ENCODE results near the gene STARD7. TPM values are rescaled to one million over a fixed set of nuclear protein-coding genes. Genes with fewer than 3 reads are reported as not detected.
"Not testable (repeated sequence)": the region's sequence is repeated elsewhere in the genome, so short reads cannot be mapped to it uniquely, and the experiment has no call there.

Gene STARD7, protein sequence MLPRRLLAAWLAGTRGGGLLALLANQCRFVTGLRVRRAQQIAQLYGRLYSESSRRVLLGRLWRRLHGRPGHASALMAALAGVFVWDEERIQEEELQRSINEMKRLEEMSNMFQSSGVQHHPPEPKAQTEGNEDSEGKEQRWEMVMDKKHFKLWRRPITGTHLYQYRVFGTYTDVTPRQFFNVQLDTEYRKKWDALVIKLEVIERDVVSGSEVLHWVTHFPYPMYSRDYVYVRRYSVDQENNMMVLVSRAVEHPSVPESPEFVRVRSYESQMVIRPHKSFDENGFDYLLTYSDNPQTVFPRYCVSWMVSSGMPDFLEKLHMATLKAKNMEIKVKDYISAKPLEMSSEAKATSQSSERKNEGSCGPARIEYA
- total RNA-seq (10 to 100 TPM; 50.4 to 88.5 (median 73.1) TPM), polyA plus RNA-seq (10 to 100 TPM; 39.6 to 74.6 (median 40.5) TPM)

GRCh38 chr2:96208143-96209010, at the start of gene STARD7:
TSS of gene STARD7 (minus strand) at chr2:96208827. CDS start at chr2:96208434, 393 bp downstream.
- H3K9me3 ChIP-seq, result no peaks in the 10 kb centered on the region
- H3K4me3 ChIP-seq, result peak within 1 kb of the TSS; percentile 60 to 99 (median 86)
- peak within 1 kb of the TSS; percentile 89 to 98 (median 94) for H3K27ac ChIP-seq
- 0% methylated on average over 100 of the region's 100 CpGs for WGBS, 2 donors
- H3K27me3 ChIP-seq, result no peaks in the 10 kb centered on the region
- no peaks in the 10 kb centered on the region for H3K36me3 ChIP-seq
- DNase-seq, result peak; percentile 99
- H3K4me1 ChIP-seq, result peaks cover 0 to 53% (median 51%) of the 10 kb centered on the region in 4 donors
- TF ChIP-seq POLR2AphosphoS5 (IDR thresholded peaks at IDR 0.05), result peak; percentile 93 to 98 (median 97)
- TF ChIP-seq CTCF (IDR thresholded peaks at IDR 0.05), result no peak
- peak in 1 of 2 donors; percentile 96 for TF ChIP-seq POLR2A (IDR thresholded peaks at IDR 0.05)
- intact Hi-C loops (cut with DNase I), result loop anchor here (2.0 to 5.0 kb wide), 2 partner anchors 58 to 329 kb away; partner anchors contain the start of genes ARID5A and CIAO1

- intact Hi-C loops (cut with DNase I); DNase-seq; H3K27me3 ChIP-seq; H3K9me3 ChIP-seq; H3K4me3 ChIP-seq: not testable (repeated sequence)
- peaks cover 11 to 50% (median 35%) of the 10 kb centered on the region in 4 donors for H3K36me3 ChIP-seq
- 94% methylated on average over 3 of the region's 3 CpGs for WGBS, 2 donors
- peak overlapping the region; percentile 76 to 83 (median 80) for H3K27ac ChIP-seq
- H3K4me1 ChIP-seq, result peaks cover 0 to 54% (median 48%) of the 10 kb centered on the region in 4 donors
Observed at GRCh38 chr2:96257744-96258143, 49.1 kb upstream of the STARD7 start.

GRCh38 chr2:96256611-96257113, 48.0 kb upstream of the STARD7 start:
- DNase-seq, result peak; percentile 50
- Histone ChIP-seq H3K27ac (peak overlapping the region in 3 of 4 donors; percentile 43 to 83 (median 79)), H3K9me3 (no peaks in the 10 kb centered on the region), H3K4me1 (peaks cover 0 to 51% (median 42%) of the 10 kb centered on the region in 4 donors), H3K36me3 (peaks cover 11 to 59% (median 37%) of the 10 kb centered on the region in 4 donors), H3K4me3 (no peak overlapping the region), H3K27me3 (no peaks in the 10 kb centered on the region)
- intact Hi-C loops (cut with DNase I), result no loop called here
- TF ChIP-seq POLR2AphosphoS5 (IDR thresholded peaks at IDR 0.05) (no peak), CTCF (IDR thresholded peaks at IDR 0.05) (no peak), POLR2A (IDR thresholded peaks at IDR 0.05) (no peak), EP300 (IDR thresholded peaks at IDR 0.05) (no peak)
- 48 to 86% methylated on average over 6 of the region's 6 CpGs for whole genome bisulfite sequencing, 2 donors

DNA sequence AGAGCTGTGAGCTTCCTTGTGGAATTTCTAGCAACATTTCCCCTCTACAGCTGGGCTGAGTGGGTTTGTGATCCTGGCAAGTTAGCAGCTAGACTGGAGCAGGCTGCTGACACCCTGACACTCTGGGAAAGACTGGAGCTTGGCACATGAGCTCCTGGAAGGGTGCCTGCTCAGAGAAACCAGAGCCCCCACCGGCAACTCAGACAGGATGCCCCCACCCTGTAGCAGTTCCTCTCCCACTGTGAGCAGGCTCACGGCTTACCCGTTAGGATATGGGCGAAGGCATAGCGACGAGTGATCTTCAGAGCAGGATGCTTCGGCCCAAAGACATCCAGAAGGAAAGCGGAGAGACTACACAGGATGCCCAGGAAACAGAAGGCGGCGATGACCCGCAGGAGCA, 45.9 kb upstream of the STARD7 start:
- WGBS, 2 donors, result 67 to 88% methylated on average over 11 of the region's 11 CpGs
- Histone ChIP-seq H3K27ac (peak overlapping the region in 1 of 4 donors; percentile 18), H3K27me3 (no peaks in the 10 kb centered on the region), H3K4me3 (no peak overlapping the region), H3K36me3 (peaks cover 11 to 53% (median 37%) of the 10 kb centered on the region in 4 donors), H3K4me1 (peaks cover 0 to 39% (median 29%) of the 10 kb centered on the region in 4 donors), H3K9me3 (no peaks in the 10 kb centered on the region)
- intact Hi-C loops (cut with DNase I), result no loop called here
- no peak for TF ChIP-seq POLR2A (IDR thresholded peaks at IDR 0.05)
- TF ChIP-seq POLR2AphosphoS5 (IDR thresholded peaks at IDR 0.05), result no peak
- TF ChIP-seq EP300 (IDR thresholded peaks at IDR 0.05), result no peak
- TF ChIP-seq CTCF (IDR thresholded peaks at IDR 0.05), result no peak
- peak; percentile 58 for DNase-seq

Data from sigmoid colon (tissue), 7 donors.